HepG2 (cell line): ENCODE measurements around the gene SGCD. TPM values are rescaled to one million over a fixed set of nuclear protein-coding genes. Genes with fewer than 3 reads are reported as not detected.

Experiments
- ATAC-seq: fragments of 200-7000 bp; cut with Tn5 transposase; 3 replicates; pipeline ENCODE4 v1.9.1; 2020; ENCODE audit warnings: mild to moderate bottlenecking, moderate library complexity
- BruUV-seq: library from RNA; stranded (reverse); fragments of 400-500 nt; replicated peaks from 2 replicates; lab custom pipeline; 2021; lab: Mats Ljungman, UMichigan
- CTCF ChIA-PET: fragments of 300-600 bp; formaldehyde crosslinking; extraction: SDS; loops from one replicate; lab custom pipeline; 2021; ENCODE audit warnings: low total read pairs, inconsistent platforms, low intra/inter-chr PET ratio; lab: Yijun Ruan, JAX
- POLR2A ChIA-PET: fragments of 350-600 bp; sonication (Branson Sonifier 250); formaldehyde crosslinking; loops from one replicate; lab custom pipeline; 2020; ENCODE audit warnings: antibody characterized with exemption, inconsistent platforms; lab: Yijun Ruan, JAX
- DNase-seq: peaks from one replicate; pipeline ENCODE4 v3.0.0-alpha.2; 2015; ENCODE audit warnings: low spot score
- FAIRE-seq: peaks from 3 replicates; lab custom pipeline; 2011; peaks lifted over from hg19 to GRCh38; lab: Jason Lieb, UNC
- H2AFZ ChIP-seq: one replicate; pipeline ENCODE4 v1.6.1; 2011; ENCODE audit warnings: low read length, inconsistent platforms
- H3K27ac ChIP-seq: fragments of 300-600 bp; 3 replicates; pipeline ENCODE4 v1.8.0; 2011; ENCODE audit warnings: mixed run types, mild to moderate bottlenecking, mixed read lengths, low read length, inconsistent platforms; ENCODE audit not compliant: insufficient read depth; ENCODE audit errors: extremely low read length
- H3K27me3 ChIP-seq, 2 experiments: fragments of 200-600 bp in 1 of 2; 2 replicates in 1 of 2; 3 replicates in 1 of 2; pipeline versions ENCODE4 v1.6.0 to v1.8.0; 2011; ENCODE audit warnings: low read length in 2 of 2, mild to moderate bottlenecking in 2 of 2, moderate library complexity in 2 of 2, inconsistent platforms in 1 of 2; ENCODE audit not compliant: insufficient read depth in 2 of 2, control insufficient read depth in 1 of 2
- H3K36me3 ChIP-seq, 2 experiments: fragments of 200-600 bp in 1 of 2; replicated peaks in 1 of 2; 2 replicates in 1 of 2; 3 replicates in 1 of 2; pipeline versions ENCODE4 v1.5.1 to v1.8.0; 2011; ENCODE audit warnings: low read length in 2 of 2, inconsistent platforms in 1 of 2; ENCODE audit not compliant: insufficient read depth in 2 of 2, control insufficient read depth in 1 of 2
- H3K4me1 ChIP-seq: 2 replicates; pipeline ENCODE4 v1.5.1; 2012; ENCODE audit warnings: low read length, inconsistent platforms; ENCODE audit not compliant: insufficient read depth
- H3K4me2 ChIP-seq: 2 replicates; pipeline ENCODE4 v1.6.0; 2011; ENCODE audit warnings: low read depth, low read length, inconsistent platforms
- H3K4me3 ChIP-seq, 3 experiments: fragments of 200-600 bp in 1 of 3; sonication (generic), shearing (Covaris generic) in 1 of 3; replicated peaks in 1 of 3; 2 replicates each; pipeline ENCODE4 v1.5.1; 2011 to 2016; ENCODE audit warnings: low read length in 3 of 3, inconsistent platforms in 2 of 3, low read depth in 2 of 3, mild to moderate bottlenecking in 2 of 3, control low read depth in 1 of 3, mixed read lengths in 1 of 3; ENCODE audit not compliant: insufficient read depth in 1 of 3
- H3K79me2 ChIP-seq: one replicate; pipeline ENCODE4 v1.6.1; 2011; ENCODE audit warnings: low read length, inconsistent platforms; ENCODE audit not compliant: insufficient read depth
- H3K9ac ChIP-seq: 2 replicates; pipeline ENCODE4 v1.6.0; 2011; ENCODE audit warnings: mild to moderate bottlenecking, low read depth, low read length, inconsistent platforms; ENCODE audit not compliant: insufficient read depth
- H3K9me3 ChIP-seq: 2 replicates; pipeline ENCODE4 v1.5.1; 2012; ENCODE audit warnings: mild to moderate bottlenecking, low read length
- H4K20me1 ChIP-seq: 2 replicates; pipeline ENCODE4 v1.6.0; 2011; ENCODE audit warnings: inconsistent platforms, mild to moderate bottlenecking, low read length, moderate library complexity; ENCODE audit not compliant: insufficient read depth
- ATF7 ChIP-seq, 2 experiments: fragments of 450-650 bp in 1 of 2; sonication (generic) in 1 of 2; formaldehyde crosslinking in 1 of 2; IDR thresholded peaks; 2 replicates each; pipeline versions ENCODE4 v1.4.0 to v1.6.1; 2016 to 2020; ENCODE audit warnings: antibody characterized with exemption in 1 of 2, mild to moderate bottlenecking in 1 of 2, missing genetic modification reagents in 1 of 2
- ATF7-NPFF ChIP-seq: sonication (generic); formaldehyde crosslinking; IDR thresholded peaks from 2 replicates; pipeline ENCODE4 v1.8.1; 2023; ENCODE audit warnings: mild to moderate bottlenecking, low read depth, missing genetic modification reagents, moderate library complexity
- ATM ChIP-seq: fragments of 450-650 bp; IDR thresholded peaks from 2 replicates; pipeline ENCODE4 v1.7.1; 2017; ENCODE audit warnings: mild to moderate bottlenecking, borderline replicate concordance
- ATRX ChIP-seq: sonication (generic); formaldehyde crosslinking; IDR thresholded peaks from 2 replicates; pipeline ENCODE4 v1.4.0; 2020; ENCODE audit warnings: missing genetic modification reagents, borderline replicate concordance
- FOXJ3 ChIP-seq: sonication (generic); formaldehyde crosslinking; IDR thresholded peaks from 2 replicates; pipeline ENCODE4 v1.4.0; 2020; ENCODE audit warnings: missing genetic modification reagents, mild to moderate bottlenecking, borderline replicate concordance
- GATA4 ChIP-seq: sonication (generic); IDR thresholded peaks from 2 replicates; pipeline ENCODE4 v1.6.1; 2016; ENCODE audit warnings: antibody characterized with exemption, low read depth, borderline replicate concordance
- MAFK ChIP-seq, 2 experiments: IDR thresholded peaks in 1 of 2; conservative IDR thresholded peaks in 1 of 2; 2 replicates each; pipeline ENCODE4 v1.6.1; 2011; ENCODE audit warnings: improper control_type of control experiment in 2 of 2, low read length in 2 of 2
- MYNN ChIP-seq: sonication (generic); formaldehyde crosslinking; IDR thresholded peaks from 2 replicates; pipeline ENCODE4 v1.4.0; 2020; ENCODE audit warnings: mild to moderate bottlenecking, low read depth, missing genetic modification reagents
- PHF5A ChIP-seq: IDR thresholded peaks from one replicate; pipeline ENCODE4 v1.6.1; 2018; ENCODE audit warnings: low read depth, missing genetic modification reagents; ENCODE audit not compliant: unreplicated experiment
- RBFOX2 ChIP-seq: fragments of 200-400 bp; formaldehyde crosslinking; IDR thresholded peaks from 2 replicates; pipeline ENCODE4 v1.6.1; 2017; ENCODE audit warnings: low read depth, mild to moderate bottlenecking, low read length
- ZNF225 ChIP-seq: sonication (generic); formaldehyde crosslinking; IDR thresholded peaks from 2 replicates; pipeline ENCODE4 v1.4.0; 2020; ENCODE audit warnings: mild to moderate bottlenecking, missing genetic modification reagents
- ZNF280B ChIP-seq: sonication (generic); formaldehyde crosslinking; IDR thresholded peaks from 2 replicates; pipeline ENCODE4 v1.5.0; 2020; ENCODE audit warnings: missing genetic modification reagents, mild to moderate bottlenecking, borderline replicate concordance
- ZNF337 ChIP-seq: sonication (generic); formaldehyde crosslinking; IDR thresholded peaks from 2 replicates; pipeline ENCODE4 v1.5.1; 2020; ENCODE audit warnings: missing genetic modification reagents, low read depth, mild to moderate bottlenecking, borderline replicate concordance
- ZNF569 ChIP-seq: sonication (generic); formaldehyde crosslinking; IDR thresholded peaks from 2 replicates; pipeline ENCODE4 v1.5.0; 2020; ENCODE audit warnings: mild to moderate bottlenecking, missing genetic modification reagents, moderate library complexity, borderline replicate concordance
- ZNF652 ChIP-seq: IDR thresholded peaks from 2 replicates; pipeline ENCODE4 v1.6.1; 2016; ENCODE audit warnings: low read depth, borderline replicate concordance
- WGBS: methylation state at CpG from one replicate; pipeline ENCODE4 v1.1.6; 2017; ENCODE audit warnings: low lambda C conversion rate; 5-methylcytosine and 5-hydroxymethylcytosine counted together
- in situ Hi-C: cut with HindIII; loops from 2 replicates; pipeline ENCODE4 v1.10.0; 2017; ENCODE audit warnings: low pct_unique_long_range_greater_than_20kb; ENCODE audit not compliant: extremely low pct_ligation_motif_present
- intact Hi-C: fragments of 100-400 bp; cut with micrococcal nuclease; formaldehyde crosslinking; loops from one replicate; pipeline ENCODE4 v1.10.0; 2022; ENCODE audit not compliant: unreplicated experiment
- polyA plus RNA-seq, 8 experiments: library from polyadenylated mRNA; depleted of rRNA in 3 of 8; stranded (reverse) in 7 of 8; unstranded in 1 of 8; fragments of >200 nt; fragmentation: Illumina TruSeq in 4 of 8; extraction: Trizol in 4 of 8; gene quantifications; 2 replicates each; pipeline versions ENCODE4 v1.2.1 to v1.2.3, GENCODE V29; 2011 to 2016; ENCODE audit warnings: low read depth in 4 of 8, missing spikeins in 1 of 8, mixed read lengths in 1 of 8; ENCODE audit not compliant: insufficient read depth in 1 of 8
- total RNA-seq, 5 experiments: library from RNA; depleted of rRNA; stranded (reverse); fragments of >200 nt; fragmentation: Illumina TruSeq; extraction: Trizol; gene quantifications; 2 replicates each; pipeline ENCODE4 v1.2.3, GENCODE V29; 2016; ENCODE audit warnings: low read depth in 1 of 5
- TF ChIP-seq, protein P1 (sequence below): sonication (generic); formaldehyde crosslinking; IDR thresholded peaks from 2 replicates; pipeline ENCODE4 v1.4.0; 2020; ENCODE audit warnings: missing genetic modification reagents
- TF ChIP-seq, protein P2 (sequence below): sonication (generic); formaldehyde crosslinking; IDR thresholded peaks from 2 replicates; pipeline ENCODE4 v1.8.1; 2023; ENCODE audit warnings: missing genetic modification reagents, inconsistent platforms, borderline replicate concordance
- TF ChIP-seq, protein P3 (sequence below): conservative IDR thresholded peaks from 2 replicates; pipeline ENCODE4 v1.6.1; 2018; ENCODE audit warnings: missing genetic modification reagents

Gene SGCD
- total and polyA plus RNA-seq, 2 of the 13 experiments (the other 11 are each of a cell fraction or from before 2014, with no cell fraction given) = not detected

DNA sequence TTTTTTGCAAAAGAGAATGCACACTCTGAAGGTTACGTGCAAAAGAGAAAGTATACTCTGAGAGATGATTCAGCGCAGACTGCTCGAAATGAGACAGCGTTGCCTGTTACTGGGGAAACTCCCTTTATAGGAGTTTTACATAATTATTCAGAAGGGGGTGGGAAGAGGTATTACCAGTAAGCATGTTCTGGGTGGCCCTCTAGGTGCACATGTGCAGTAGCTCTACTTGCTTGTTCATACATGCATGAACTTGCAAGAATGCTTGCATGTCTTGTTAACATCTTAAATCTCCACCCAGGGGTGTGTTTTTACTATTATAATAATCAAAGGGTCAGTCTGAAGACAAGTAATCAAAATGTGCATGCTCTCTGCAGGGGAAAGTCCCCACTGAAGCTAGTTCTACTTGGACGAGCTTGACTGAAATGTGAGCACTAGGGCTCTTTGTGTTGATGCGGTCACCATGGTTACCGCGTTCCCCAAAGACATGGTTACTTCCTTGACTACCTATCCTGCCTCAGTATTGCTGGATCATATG is 75.5 kb downstream of the SGCD start:
- DNase-seq (no peak), ATAC-seq (no peak), FAIRE-seq (no peak)
- POLR2A ChIA-PET = no interaction called here
- intact Hi-C loops (no loop called here), in situ Hi-C loops (no loop called here)
- Histone ChIP-seq H3K27me3 (no peaks in the 10 kb centered on the region), H3K4me3 (no peak overlapping the region), H3K4me1 (peaks cover 7% of the 10 kb centered on the region; the same call in 1 of the 2 replicates), H3K27ac (no peak overlapping the region), H4K20me1 (no peaks in the 10 kb centered on the region), H3K9ac (no peak overlapping the region), H3K4me2 (no peak overlapping the region), H3K36me3 (no peaks in the 10 kb centered on the region), H3K79me2 (no peaks in the 10 kb centered on the region), H2AFZ (no peak overlapping the region), H3K9me3 (no peaks in the 10 kb centered on the region)
- 79% methylated on average over 7 of the region's 8 CpGs for WGBS
- BruUV-seq = no TSS peak
- CTCF ChIA-PET = no interaction called here
- TF ChIP-seq FOXJ3 (no peak), ATRX (CRISPR knock-in tag) (no peak), ATF7 (IDR thresholded peaks at IDR 0.05) (no peak), ATF7 (CRISPR knock-in tag; IDR thresholded peaks at IDR 0.05) (no peak), ZNF225 (no peak), MYNN (CRISPR knock-in tag) (no peak), RBFOX2 (no peak), ZNF569 (no peak), ZNF652 (CRISPR knock-in tag) (no peak), MAFK (conservative IDR thresholded peaks at IDR 0.05 in 1 of 2, IDR thresholded peaks at IDR 0.05 in 1 of 2; ENCODE audit: low read length in 2 of 2) (no peak), ZNF337 (no peak), PHF5A (CRISPR knock-in tag) (no peak), ATM (no peak), GATA4 (no peak), ATF7-NPFF (CRISPR knock-in tag) (no peak), ZNF280B (CRISPR knock-in tag) (no peak)
- TF ChIP-seq, protein P1, sequence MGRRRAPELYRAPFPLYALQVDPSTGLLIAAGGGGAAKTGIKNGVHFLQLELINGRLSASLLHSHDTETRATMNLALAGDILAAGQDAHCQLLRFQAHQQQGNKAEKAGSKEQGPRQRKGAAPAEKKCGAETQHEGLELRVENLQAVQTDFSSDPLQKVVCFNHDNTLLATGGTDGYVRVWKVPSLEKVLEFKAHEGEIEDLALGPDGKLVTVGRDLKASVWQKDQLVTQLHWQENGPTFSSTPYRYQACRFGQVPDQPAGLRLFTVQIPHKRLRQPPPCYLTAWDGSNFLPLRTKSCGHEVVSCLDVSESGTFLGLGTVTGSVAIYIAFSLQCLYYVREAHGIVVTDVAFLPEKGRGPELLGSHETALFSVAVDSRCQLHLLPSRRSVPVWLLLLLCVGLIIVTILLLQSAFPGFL (CRISPR knock-in tag) = no peak
- TF ChIP-seq, protein P2, sequence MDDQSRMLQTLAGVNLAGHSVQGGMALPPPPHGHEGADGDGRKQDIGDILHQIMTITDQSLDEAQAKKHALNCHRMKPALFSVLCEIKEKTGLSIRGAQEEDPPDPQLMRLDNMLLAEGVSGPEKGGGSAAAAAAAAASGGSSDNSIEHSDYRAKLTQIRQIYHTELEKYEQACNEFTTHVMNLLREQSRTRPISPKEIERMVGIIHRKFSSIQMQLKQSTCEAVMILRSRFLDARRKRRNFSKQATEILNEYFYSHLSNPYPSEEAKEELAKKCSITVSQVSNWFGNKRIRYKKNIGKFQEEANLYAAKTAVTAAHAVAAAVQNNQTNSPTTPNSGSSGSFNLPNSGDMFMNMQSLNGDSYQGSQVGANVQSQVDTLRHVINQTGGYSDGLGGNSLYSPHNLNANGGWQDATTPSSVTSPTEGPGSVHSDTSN (CRISPR knock-in tag) = no peak
- TF ChIP-seq, protein P3, sequence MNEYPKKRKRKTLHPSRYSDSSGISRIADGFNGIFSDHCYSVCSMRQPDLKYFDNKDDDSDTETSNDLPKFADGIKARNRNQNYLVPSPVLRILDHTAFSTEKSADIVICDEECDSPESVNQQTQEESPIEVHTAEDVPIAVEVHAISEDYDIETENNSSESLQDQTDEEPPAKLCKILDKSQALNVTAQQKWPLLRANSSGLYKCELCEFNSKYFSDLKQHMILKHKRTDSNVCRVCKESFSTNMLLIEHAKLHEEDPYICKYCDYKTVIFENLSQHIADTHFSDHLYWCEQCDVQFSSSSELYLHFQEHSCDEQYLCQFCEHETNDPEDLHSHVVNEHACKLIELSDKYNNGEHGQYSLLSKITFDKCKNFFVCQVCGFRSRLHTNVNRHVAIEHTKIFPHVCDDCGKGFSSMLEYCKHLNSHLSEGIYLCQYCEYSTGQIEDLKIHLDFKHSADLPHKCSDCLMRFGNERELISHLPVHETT (CRISPR knock-in tag) = no peak
